HL-60/S4 treated with phorbol 12-myristate 13-acetate at 8.2 ng/mL for 4 days and 3 days (cell line): Measurements from ENCODE around the gene OTULINL.
"Not testable (repeated sequence)": the region's sequence is repeated elsewhere in the genome, so short reads cannot be mapped to it uniquely, and the experiment has no call there.

Experiments
- in situ Hi-C: fragments of 300-500 bp; cut with MboI; formaldehyde crosslinking; loops from 2 replicates; pipeline ENCODE4 v1.15.0; 2022; ENCODE audit warnings: low sequenced_read_pairs

Gene OTULINL

GRCh38 chr5:14581106-14581890, at the start of gene OTULINL:
Gene OTULINL (plus strand): TSS chr5:14581792. CDS start chr5:14581895, 103 bp downstream.
- in situ Hi-C loops = no loop called here

GRCh38 chr5:14532180-14532579, 49.4 kb upstream of the OTULINL start:
- in situ Hi-C loops = no loop called here

- in situ Hi-C loops = no loop called here
These were observed 46.8 kb upstream of the OTULINL start for GRCh38 chr5:14534773-14535172.

GRCh38 chr5:14545308-14545707, 36.3 kb upstream of the OTULINL start:
- in situ Hi-C loops = no loop called here

- in situ Hi-C loops = no loop called here
These were observed 35.7 kb upstream of the OTULINL start for GRCh38 chr5:14545862-14546261.

GRCh38 chr5:14547666-14548065, 33.9 kb upstream of the OTULINL start:
- in situ Hi-C loops = no loop called here

- in situ Hi-C loops = no loop called here
These were observed 30.4 kb upstream of the OTULINL start for GRCh38 chr5:14551211-14551610.

- in situ Hi-C loops = no loop called here
These were observed 29.6 kb upstream of the OTULINL start for GRCh38 chr5:14552017-14552416.

- in situ Hi-C loops = not testable (repeated sequence)
These were observed 27.3 kb upstream of the OTULINL start for GRCh38 chr5:14554288-14554687.

GRCh38 chr5:14556015-14556414, 25.6 kb upstream of the OTULINL start:
- in situ Hi-C loops = no loop called here

GRCh38 chr5:14557203-14557770, 24.3 kb upstream of the OTULINL start:
- in situ Hi-C loops = no loop called here

- in situ Hi-C loops = no loop called here
These were observed 23.7 kb upstream of the OTULINL start for GRCh38 chr5:14557791-14558415.

GRCh38 chr5:14560091-14560595, 21.4 kb upstream of the OTULINL start:
- in situ Hi-C loops = no loop called here

- in situ Hi-C loops = no loop called here
These were observed 19.9 kb upstream of the OTULINL start for GRCh38 chr5:14561741-14562140.

GRCh38 chr5:14568333-14568732, 13.3 kb upstream of the OTULINL start:
- in situ Hi-C loops = no loop called here

GRCh38 chr5:14569948-14570691, 11.5 kb upstream of the OTULINL start:
- in situ Hi-C loops = no loop called here

GRCh38 chr5:14571901-14572300, 9.7 kb upstream of the OTULINL start:
- in situ Hi-C loops = no loop called here

- in situ Hi-C loops = no loop called here
These were observed 9.2 kb upstream of the OTULINL start for GRCh38 chr5:14572385-14572784.

GRCh38 chr5:14572836-14573235, 8.8 kb upstream of the OTULINL start:
- in situ Hi-C loops = no loop called here

- in situ Hi-C loops = no loop called here
These were observed 7.5 kb upstream of the OTULINL start for GRCh38 chr5:14574096-14574495.

- in situ Hi-C loops = no loop called here
These were observed 6.6 kb upstream of the OTULINL start for GRCh38 chr5:14574891-14575508.
